Adipose tissue (tissue), 3 donors: ENCODE measurements around the gene IHH. TPM values are rescaled to one million over a fixed set of nuclear protein-coding genes. Genes with fewer than 3 reads are reported as not detected.

ENCODE experiments used
- polyA plus RNA-seq, 3 donors: library from polyadenylated mRNA; stranded (reverse); fragments of 200-250 nt; gene quantifications; one replicate each; pipeline ENCODE4 v1.2.3, GENCODE V29; 2013
- donor health status: healthy with polysubstance abuse.
- donor health status: Bipolar disorder and iron deficiency.
- donor health status: healthy.

IHH gene
- polyA plus RNA-seq, 3 donors, result 0.02 to 1.4 (median 0.22) TPM

Other genes starting within 250 kb of the IHH start
- gene PRKAG3, start 229.1 kb downstream of the IHH start, polyA plus RNA-seq, result under 1 TPM in 1 of 3 donors, not detected in 2; 0.06 TPM
- 1 to 10 TPM in 1 of 3 donors, under 1 TPM in 1, not detected in 1; 0.25 to 1.1 TPM for gene WNT6, start 201.1 kb downstream of the IHH start, polyA plus RNA-seq
- gene WNT10A, start 180.1 kb downstream of the IHH start, polyA plus RNA-seq, result under 1 TPM in 1 of 3 donors, not detected in 2; 0.07 TPM
- gene CDK5R2, start 101.3 kb downstream of the IHH start, polyA plus RNA-seq, result under 1 TPM in 2 of 3 donors, not detected in 1; 0.06 to 0.58 TPM
- gene FEV, start 75.7 kb downstream of the IHH start, polyA plus RNA-seq, result under 1 TPM in 2 of 3 donors, not detected in 1; 0.09 to 0.58 TPM
- 10 to 100 TPM in 1 of 3 donors, not detected in 2; 12.9 TPM for gene CRYBA2, start 67.5 kb downstream of the IHH start, polyA plus RNA-seq
- gene CFAP65, start 19.4 kb downstream of the IHH start, polyA plus RNA-seq, result under 1 TPM in 2 of 3 donors, not detected in 1; 0.03 to 0.04 TPM
- gene NHEJ1, start 99.9 kb upstream of the IHH start, polyA plus RNA-seq, result 10 to 100 TPM in 1 of 3 donors, 1 to 10 TPM in 2; 8.8 to 12.8 (median 9.4) TPM
- gene SLC23A3, start 109.1 kb upstream of the IHH start, polyA plus RNA-seq, result 1 to 10 TPM in 1 of 3 donors, under 1 TPM in 2; 0.48 to 2.0 (median 0.64) TPM
- 10 to 100 TPM; 33.4 to 58.3 (median 48.4) TPM for gene CNPPD1, start 116.0 kb upstream of the IHH start, polyA plus RNA-seq
- 10 to 100 TPM; 34.3 to 44.2 (median 40.2) TPM for gene RETREG2, start 117.4 kb upstream of the IHH start, polyA plus RNA-seq
- gene ZFAND2B, start 145.9 kb upstream of the IHH start, polyA plus RNA-seq, result 10 to 100 TPM; 26.0 to 38.9 (median 27.3) TPM
- gene ABCB6, start 158.0 kb upstream of the IHH start, polyA plus RNA-seq, result 10 to 100 TPM; 15.3 to 43.3 (median 28.1) TPM
- gene ATG9A, start 168.7 kb upstream of the IHH start, polyA plus RNA-seq, result 10 to 100 TPM; 11.4 to 32.1 (median 21.2) TPM
- gene ANKZF1, start 168.9 kb upstream of the IHH start, polyA plus RNA-seq, result 10 to 100 TPM; 15.7 to 23.0 (median 20.7) TPM
- 10 to 100 TPM in 2 of 3 donors, 1 to 10 TPM in 1; 2.1 to 12.9 (median 11.8) TPM for gene GLB1L, start 184.5 kb upstream of the IHH start, polyA plus RNA-seq
- 10 to 100 TPM; 33.8 to 36.6 (median 33.9) TPM for gene STK16, start 184.6 kb upstream of the IHH start, polyA plus RNA-seq
- gene TUBA4B, start 192.3 kb upstream of the IHH start, polyA plus RNA-seq, result not detected
- gene TUBA4A, start 193.0 kb upstream of the IHH start, polyA plus RNA-seq, result 10 to 100 TPM; 20.5 to 39.3 (median 30.0) TPM
- gene DNAJB2, start 218.4 kb upstream of the IHH start, polyA plus RNA-seq, result 10 to 100 TPM; 51.6 to 78.9 (median 68.9) TPM
- 10 to 100 TPM in 1 of 3 donors, under 1 TPM in 1, not detected in 1; 0.45 to 15.5 TPM for gene PTPRN, start 248.5 kb upstream of the IHH start, polyA plus RNA-seq